ENCODE results near the gene SOX9.

GRCh38 chr17:72110942-72111318 lies 9.9 kb upstream of the SOX9 start:
- TF ChIP-seq CTCF (conservative IDR thresholded peaks at IDR 0.05) (no peak), EZH2 (IDR thresholded peaks at IDR 0.05; ENCODE audit: low read depth) (no peak)

All from PC-9 (cell line).